ENCODE results near the gene AFF3. TPM values are rescaled to one million over a fixed set of nuclear protein-coding genes. Genes with fewer than 3 reads are reported as not detected.

The AFF3 gene
- total and polyA plus RNA-seq, 2 of the 8 experiments (the other 6 are each of a cell fraction or from before 2014, with no cell fraction given) = 0.27 to 3.0 TPM

GRCh38 chr2:99886418-99886817 lies 256.0 kb downstream of the AFF3 start:
- no peak overlapping the region for H3K4ac ChIP-seq (replicated peaks; ENCODE audit: insufficient read length, low read depth, low read length)
- H2BK15ac ChIP-seq (ENCODE audit: low read length) = no peak overlapping the region
- H2AFZ ChIP-seq (ENCODE audit: low read length) = no peak overlapping the region
- H2AK5ac ChIP-seq (ENCODE audit: low read depth, low read length) = no peak overlapping the region
- no peaks in the 10 kb centered on the region for H3K27me3 ChIP-seq (replicated peaks in 1 of 4; ENCODE audit: control insufficient read depth in 3 of 4, extremely low read depth in 1 of 4, insufficient read depth in 3 of 4, low read length in 3 of 4)
- H3K9me3 ChIP-seq (ENCODE audit: insufficient read depth in 2 of 2, low read depth in 1 of 2, low read length in 1 of 2) = no peaks in the 10 kb centered on the region
- ChIA-PET POLR2A (ENCODE audit: partially characterized antibody) (interaction anchor here (0.6 kb wide), 1 partner anchor 65 kb away, joined by 5 read pairs; no protein-coding TSS in a partner anchor), CTCF (ENCODE audit: partially characterized antibody) (interaction anchor here (1.1 to 1.2 kb wide), 2 partner anchors 11 to 73 kb away, joined by 6 read pairs; no protein-coding TSS in a partner anchor)
- 98% methylated on average over 3 of the region's 3 CpGs; no CpG with 5 or more reads in 1 of the 2 experiments for WGBS, 2 experiments (ENCODE audit: extremely low coverage in 1 of 2, insufficient coverage in 1 of 2, insufficient read length in 1 of 2, insufficient replicate concordance in 2 of 2, low coverage in 1 of 2, low lambda C conversion rate in 2 of 2, missing lambda C conversion rate in 1 of 2)
- H3K23me2 ChIP-seq (ENCODE audit: low read depth, low read length) = no peaks in the 10 kb centered on the region; the same call in 1 of the 2 replicates
- no peak overlapping the region for H2BK120ac ChIP-seq (replicated peaks; ENCODE audit: low read depth, low read length)
- H3K23ac ChIP-seq (ENCODE audit: insufficient read length) = no peak overlapping the region
- H3K14ac ChIP-seq (ENCODE audit: insufficient read length) = no peak overlapping the region
- peak overlapping the region; percentile 56 for H4K91ac ChIP-seq (replicated peaks; ENCODE audit: insufficient read length, low read length)
- H3K18ac ChIP-seq (ENCODE audit: extremely low read depth, low read length) = no peak overlapping the region
- peaks cover 2 to 13% (median 4%) of the 10 kb centered on the region in 4 experiments; a peak in 5 of 7 replicates for H3K4me1 ChIP-seq (replicated peaks in 1 of 4; ENCODE audit: control insufficient read depth in 3 of 4, insufficient read depth in 4 of 4, low read length in 3 of 4)
- no peak overlapping the region for H4K5ac ChIP-seq (ENCODE audit: insufficient read length, low read depth, low read length)
- no peak overlapping the region for H2BK20ac ChIP-seq (ENCODE audit: low read length)
- no peak overlapping the region for H2BK12ac ChIP-seq (ENCODE audit: low read depth, low read length)
- no peak overlapping the region for H2BK5ac ChIP-seq (ENCODE audit: low read depth, low read length)
- no peak overlapping the region for H3K4me3 ChIP-seq (ENCODE audit: extremely low read depth in 1 of 4, insufficient read depth in 2 of 4, low read depth in 3 of 4, low read length in 4 of 4)
- H3K79me2 ChIP-seq (ENCODE audit: control insufficient read depth in 1 of 2, insufficient read depth in 2 of 2, low read length in 2 of 2) = no peaks in the 10 kb centered on the region
- H3K27ac ChIP-seq (ENCODE audit: low read depth, low read length) = no peak overlapping the region
- H3K36me3 ChIP-seq (ENCODE audit: control insufficient read depth in 2 of 4, insufficient read depth in 4 of 4, low read length in 3 of 4) = no peaks in the 10 kb centered on the region
- TF ChIP-seq JUN (IDR thresholded peaks at IDR 0.05; ENCODE audit: low read depth, low read length) = no peak
- H4K20me1 ChIP-seq (replicated peaks in 1 of 2; ENCODE audit: control insufficient read depth in 1 of 2, insufficient read depth in 2 of 2, low read length in 2 of 2) = no peaks in the 10 kb centered on the region
- no peak overlapping the region for H3K4me2 ChIP-seq (ENCODE audit: insufficient read depth in 1 of 2, low read depth in 2 of 2, low read length in 2 of 2)
- no peak overlapping the region for H3K56ac ChIP-seq (replicated peaks; ENCODE audit: insufficient read length, low read depth, low read length)
- no peak for DNase-seq (ENCODE audit: low read depth in 1 of 2, low spot score in 2 of 2)
- no peak overlapping the region for H4K8ac ChIP-seq (ENCODE audit: extremely low read depth, insufficient read depth, low read length)
- no peaks in the 10 kb centered on the region for H3K79me1 ChIP-seq (ENCODE audit: low read depth, low read length)
- FAIRE-seq = no peak
- no peak overlapping the region for H3K9ac ChIP-seq (replicated peaks in 1 of 4; ENCODE audit: extremely low read depth in 1 of 4, low read depth in 3 of 4, low read length in 3 of 4)
